CD4-positive, alpha-beta T cell treated with Interleukin-4 for 1 hour (primary cell): ENCODE data around the gene TMBIM1.

Experiments used
- DNase-seq, 2 donors: peaks; one replicate each; pipeline ENCODE4 v3.0.0-alpha.2; 2020 to 2022

Gene TMBIM1

GRCh38 chr2:218253232-218253625 is 39.1 kb downstream of the TMBIM1 start:
- no peak for DNase-seq

GRCh38 chr2:218252509-218253231 is 39.6 kb downstream of the TMBIM1 start:
- DNase-seq = no peak

- DNase-seq = no peak
Observed at GRCh38 chr2:218249691-218250090, 42.6 kb downstream of the TMBIM1 start.

DNA sequence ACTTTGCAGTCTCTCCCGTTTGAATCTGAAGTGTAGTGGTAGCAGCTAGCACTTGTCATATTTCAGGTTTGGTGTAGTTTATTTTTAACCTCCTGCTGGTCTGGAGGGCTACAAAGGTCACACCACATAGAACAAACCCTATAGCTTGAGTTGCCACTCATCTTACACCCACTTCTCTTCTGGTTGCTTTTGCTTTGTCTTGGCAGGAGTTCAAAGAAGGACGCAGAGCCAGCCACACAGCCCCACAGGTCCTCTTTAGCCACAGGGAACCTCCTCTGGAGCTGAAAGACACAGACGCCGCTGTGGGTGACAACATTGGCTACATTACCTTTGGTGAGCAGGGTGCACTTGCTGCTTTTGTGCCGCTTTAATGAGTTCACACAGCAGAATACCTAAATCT is 47.1 kb downstream of the TMBIM1 start:
- DNase-seq = no peak

DNA sequence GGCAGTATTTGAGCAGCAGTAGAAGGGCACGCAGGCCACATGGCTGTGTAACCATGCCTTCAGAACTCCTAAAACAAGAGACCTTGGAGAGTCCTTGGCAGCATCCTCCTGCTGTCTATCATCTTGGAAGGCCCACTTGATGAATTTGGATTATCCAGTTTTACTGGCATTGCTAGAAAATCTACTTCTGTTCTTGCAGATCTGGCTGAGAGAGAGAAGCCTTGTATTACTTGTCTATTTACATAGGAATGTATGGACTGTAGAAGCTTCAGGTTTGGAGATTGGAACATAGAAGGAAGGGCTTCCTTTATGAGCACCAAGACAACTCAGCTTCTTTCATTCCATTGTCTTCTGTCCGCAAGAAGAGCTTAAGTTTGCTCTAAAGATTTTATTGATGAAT is 47.6 kb downstream of the TMBIM1 start:
- DNase-seq = no peak

DNA sequence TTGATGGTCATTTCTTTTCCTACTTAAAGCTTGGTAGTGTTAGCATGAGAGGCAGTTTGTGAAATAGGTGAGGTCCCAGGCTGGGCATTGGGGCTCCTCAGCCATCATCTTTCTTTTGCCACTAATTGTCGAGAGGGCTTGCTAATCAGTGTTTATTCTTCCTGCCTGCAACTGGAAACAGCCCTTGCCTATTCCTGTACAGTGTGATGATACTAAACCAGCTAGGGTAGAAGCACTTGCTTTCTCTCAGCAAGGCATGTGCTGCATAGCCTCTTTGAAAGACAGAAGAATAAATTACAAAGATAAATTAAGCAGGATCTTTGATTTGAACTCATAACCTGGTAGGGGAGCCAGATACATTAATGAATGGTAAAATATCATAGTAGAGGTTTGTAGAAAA is 48.1 kb downstream of the TMBIM1 start:
- DNase-seq = no peak

DNA sequence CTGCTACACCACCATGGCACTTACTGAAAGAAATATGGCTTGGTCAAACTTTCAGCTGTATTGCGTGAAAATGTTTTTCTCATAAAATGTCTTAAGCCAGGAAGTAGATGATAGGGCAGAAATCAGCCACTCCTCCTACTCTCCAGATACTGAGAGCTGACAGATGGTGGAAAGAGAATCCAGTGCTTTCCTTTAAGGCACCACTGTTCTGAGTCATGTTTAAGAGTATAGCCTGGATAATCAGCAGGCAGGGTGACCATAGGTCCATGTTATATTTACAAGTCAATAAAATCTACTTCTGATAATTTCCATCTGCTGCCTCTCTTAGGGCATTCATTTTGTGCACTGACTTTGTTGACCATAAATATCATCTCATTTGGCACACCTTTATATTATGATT is 53.4 kb downstream of the TMBIM1 start:
- DNase-seq = no peak

DNA sequence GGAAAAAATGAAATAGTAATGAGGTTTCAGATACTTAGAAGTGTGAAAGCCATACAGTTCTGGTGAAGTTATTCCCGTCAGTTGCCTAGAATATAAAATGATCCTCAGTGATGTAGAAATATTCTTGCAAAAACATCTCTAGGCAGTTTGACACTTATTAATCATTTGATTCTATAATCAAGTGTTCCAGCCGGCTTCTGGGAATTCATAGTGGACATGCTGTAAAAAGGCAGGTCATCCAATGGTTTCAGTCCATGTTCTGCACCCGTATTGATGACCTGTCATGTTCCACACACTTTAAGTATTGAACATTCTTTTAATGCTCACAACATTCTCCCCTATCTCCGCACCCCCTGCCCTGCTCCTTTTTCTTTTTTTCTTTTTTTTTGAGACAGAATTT is 55.5 kb downstream of the TMBIM1 start:
- no peak for DNase-seq

GRCh38 chr2:218235017-218235416 is 57.3 kb downstream of the TMBIM1 start:
- no peak for DNase-seq

- DNase-seq = no peak
Observed at GRCh38 chr2:218234521-218234920, 57.8 kb downstream of the TMBIM1 start.

DNA sequence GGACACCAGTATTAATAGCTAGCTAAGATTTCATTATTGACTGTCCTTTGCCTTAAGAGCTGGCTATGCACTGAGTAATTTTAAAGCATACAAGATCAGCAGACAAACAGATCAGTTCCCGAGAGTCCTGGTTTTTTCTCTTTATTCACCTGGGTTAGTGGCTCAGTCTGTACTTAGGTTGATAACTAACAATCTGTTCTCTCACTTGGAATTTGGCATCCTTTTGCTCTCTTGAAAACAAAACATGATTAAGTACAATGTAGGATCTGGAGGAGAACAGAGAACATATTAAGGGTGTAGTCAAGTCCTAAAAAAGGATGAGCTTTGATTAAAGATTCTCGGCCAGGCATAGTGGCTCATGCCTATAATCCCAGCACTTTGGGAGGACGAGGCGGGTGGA is 58.8 kb downstream of the TMBIM1 start:
- no peak for DNase-seq

GRCh38 chr2:218230882-218231281 is 61.4 kb downstream of the TMBIM1 start:
- DNase-seq = peak; percentile 33 to 62

DNA sequence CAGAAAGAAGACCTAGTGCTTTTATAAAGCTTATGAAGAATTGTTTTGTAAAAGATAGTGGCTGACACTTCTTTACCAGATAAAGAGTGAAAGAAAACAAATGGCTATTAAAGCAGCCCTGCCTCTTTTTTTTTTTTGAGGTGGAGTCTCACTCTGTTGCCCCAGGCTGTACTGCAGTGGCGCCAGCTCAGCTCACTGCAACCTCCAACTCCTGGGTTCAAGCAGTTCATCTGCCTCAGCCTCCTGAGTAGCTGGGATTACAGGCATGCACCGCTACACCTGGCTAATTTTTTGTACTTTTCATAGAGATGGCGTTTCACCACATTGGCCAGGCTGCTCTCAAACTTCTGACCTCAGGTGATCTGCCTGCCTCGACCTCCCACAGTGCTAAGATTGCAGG is 62.5 kb downstream of the TMBIM1 start:
- DNase-seq = no peak

DNA sequence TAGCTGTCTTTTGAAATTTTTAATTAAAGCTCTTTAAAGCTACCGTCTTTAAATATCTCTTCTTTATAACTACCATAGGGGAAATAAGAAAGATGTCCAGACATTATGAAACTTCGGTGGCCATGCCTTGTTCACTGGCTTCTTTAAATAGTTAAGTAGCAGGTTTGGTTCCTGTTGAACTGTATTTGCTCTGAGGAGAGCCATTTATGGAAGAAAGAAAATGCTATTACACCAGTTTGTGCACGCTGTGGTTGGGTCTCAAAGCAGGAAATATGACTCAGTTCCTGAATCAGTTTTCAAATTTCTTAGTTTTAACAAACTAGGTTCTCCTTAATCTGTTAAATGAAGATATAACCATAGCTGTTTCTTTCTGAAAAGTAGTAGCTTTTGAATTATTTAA is 63.1 kb downstream of the TMBIM1 start:
- DNase-seq = peak; percentile 43 to 73

- DNase-seq = no peak
Observed at GRCh38 chr2:218228366-218229090, 63.8 kb downstream of the TMBIM1 start.

- no peak for DNase-seq
Observed at GRCh38 chr2:218226903-218227302, 65.4 kb downstream of the TMBIM1 start.
